Measurements from ENCODE around the gene CFAP119.
A peak's percentile ranks its signal among the peaks of the same experiment; 100 is the strongest.

The CFAP119 gene

GRCh38 chr16:30775392-30776188, 13.7 kb upstream of the CFAP119 start:
- H3K23ac ChIP-seq (ENCODE audit: low read depth, low read length, poor library complexity) = peak overlapping the region; percentile 96
- H3K27me3 ChIP-seq (ENCODE audit: control insufficient read depth in 3 of 3, insufficient read depth in 3 of 3, low read depth in 1 of 3, low read length in 3 of 3) = no peaks in the 10 kb centered on the region
- H3K4ac ChIP-seq (ENCODE audit: low read length) = peak overlapping the region; percentile 70
- H3K4me3 ChIP-seq (ENCODE audit: low read length in 2 of 2) = peak overlapping the region; percentile 78 to 95
- peak overlapping the region; percentile 72 for H2AFZ ChIP-seq (ENCODE audit: low read length)
- H2BK12ac ChIP-seq (ENCODE audit: low read length) = peak overlapping the region; percentile 61
- H4K8ac ChIP-seq (ENCODE audit: low read depth, low read length) = no peak overlapping the region
- H4K91ac ChIP-seq (ENCODE audit: low read depth, low read length, poor library complexity) = no peak overlapping the region
- peak overlapping the region; percentile 94 for H2BK5ac ChIP-seq (ENCODE audit: low read length)
- peak overlapping the region; percentile 82 for H2AK5ac ChIP-seq (ENCODE audit: low read depth, low read length)
- H3K9ac ChIP-seq (ENCODE audit: low read depth, low read length, poor library complexity) = peak overlapping the region; percentile 98
- H3K4me2 ChIP-seq (ENCODE audit: insufficient read depth, low read length, poor library complexity, severe bottlenecking) = peak overlapping the region; percentile 96
- H3K9me3 ChIP-seq (replicated peaks in 1 of 2; ENCODE audit: control insufficient read depth in 2 of 2, insufficient read depth in 1 of 2, low read depth in 1 of 2, low read length in 2 of 2) = no peaks in the 10 kb centered on the region
- peak overlapping the region; percentile 81 for H3K27ac ChIP-seq (replicated peaks; ENCODE audit: low read length)
- peaks cover 12 to 18% of the 10 kb centered on the region in 2 donors for H3K4me1 ChIP-seq (ENCODE audit: control insufficient read depth in 2 of 2, insufficient read depth in 1 of 2, low read depth in 1 of 2, low read length in 2 of 2)
- H3K79me1 ChIP-seq (ENCODE audit: low read depth, low read length) = peaks cover 5% of the 10 kb centered on the region
- WGBS, 2 donors (ENCODE audit: extremely low coverage in 2 of 2, insufficient read length in 2 of 2, insufficient replicate concordance in 1 of 2) = no CpG with 5 or more reads among the region's 81 CpGs
- peak overlapping the region; percentile 47 for H2BK120ac ChIP-seq (ENCODE audit: low read depth, low read length)
- peak overlapping the region; percentile 97 for H3K14ac ChIP-seq (ENCODE audit: low read length)
- H3K36me3 ChIP-seq (replicated peaks in 1 of 2; ENCODE audit: control insufficient read depth in 2 of 2, insufficient read depth in 2 of 2, low read length in 2 of 2) = peaks cover 42 to 75% of the 10 kb centered on the region in 2 donors
- DNase-seq (ENCODE audit: low spot score) = peak; percentile 82
- H2BK15ac ChIP-seq (ENCODE audit: low read length) = peak overlapping the region; percentile 31
- peak overlapping the region; percentile 96 for H3K18ac ChIP-seq (ENCODE audit: low read length)

GRCh38 chr16:30775131-30775391, 13.2 kb upstream of the CFAP119 start:
- Histone ChIP-seq H2BK15ac (ENCODE audit: low read length) (no peak overlapping the region), H2AFZ (ENCODE audit: low read length) (peak overlapping the region; percentile 72), H3K9me3 (replicated peaks in 1 of 2; ENCODE audit: control insufficient read depth in 2 of 2, insufficient read depth in 1 of 2, low read depth in 1 of 2, low read length in 2 of 2) (no peaks in the 10 kb centered on the region), H3K4me2 (ENCODE audit: insufficient read depth, low read length, poor library complexity, severe bottlenecking) (peak overlapping the region; percentile 96), H3K9ac (ENCODE audit: low read depth, low read length, poor library complexity) (peak overlapping the region; percentile 66), H2BK12ac (ENCODE audit: low read length) (no peak overlapping the region), H2BK5ac (ENCODE audit: low read length) (no peak overlapping the region), H3K27ac (replicated peaks; ENCODE audit: low read length) (peak overlapping the region; percentile 19), H4K8ac (ENCODE audit: low read depth, low read length) (no peak overlapping the region), H2AK5ac (ENCODE audit: low read depth, low read length) (no peak overlapping the region), H3K79me1 (ENCODE audit: low read depth, low read length) (peaks cover 5% of the 10 kb centered on the region), H3K36me3 (replicated peaks in 1 of 2; ENCODE audit: control insufficient read depth in 2 of 2, insufficient read depth in 2 of 2, low read length in 2 of 2) (peaks cover 44 to 75% of the 10 kb centered on the region in 2 donors), H4K91ac (ENCODE audit: low read depth, low read length, poor library complexity) (no peak overlapping the region), H3K4me3 (ENCODE audit: low read length in 2 of 2) (peak overlapping the region; percentile 23 to 78), H3K18ac (ENCODE audit: low read length) (no peak overlapping the region), H3K27me3 (ENCODE audit: control insufficient read depth in 3 of 3, insufficient read depth in 3 of 3, low read depth in 1 of 3, low read length in 3 of 3) (no peaks in the 10 kb centered on the region), H3K4ac (ENCODE audit: low read length) (no peak overlapping the region), H2BK120ac (ENCODE audit: low read depth, low read length) (no peak overlapping the region), H3K4me1 (ENCODE audit: control insufficient read depth in 2 of 2, insufficient read depth in 1 of 2, low read depth in 1 of 2, low read length in 2 of 2) (peaks cover 12 to 18% of the 10 kb centered on the region in 2 donors), H3K14ac (ENCODE audit: low read length) (no peak overlapping the region), H3K23ac (ENCODE audit: low read depth, low read length, poor library complexity) (peak overlapping the region; percentile 96)
- WGBS, 2 donors (ENCODE audit: extremely low coverage in 2 of 2, insufficient read length in 2 of 2, insufficient replicate concordance in 1 of 2) = no CpG with 5 or more reads among the region's 15 CpGs
- no peak for DNase-seq (ENCODE audit: low spot score)

GRCh38 chr16:30774367-30775130, 12.7 kb upstream of the CFAP119 start:
- Histone ChIP-seq H4K8ac (ENCODE audit: low read depth, low read length) (no peak overlapping the region), H2AK5ac (ENCODE audit: low read depth, low read length) (no peak overlapping the region), H3K14ac (ENCODE audit: low read length) (no peak overlapping the region), H3K27me3 (ENCODE audit: control insufficient read depth in 3 of 3, insufficient read depth in 3 of 3, low read depth in 1 of 3, low read length in 3 of 3) (no peaks in the 10 kb centered on the region), H2AFZ (ENCODE audit: low read length) (peak overlapping the region; percentile 72), H2BK120ac (ENCODE audit: low read depth, low read length) (no peak overlapping the region), H3K36me3 (replicated peaks in 1 of 2; ENCODE audit: control insufficient read depth in 2 of 2, insufficient read depth in 2 of 2, low read length in 2 of 2) (peaks cover 45 to 75% of the 10 kb centered on the region in 2 donors), H3K4me2 (ENCODE audit: insufficient read depth, low read length, poor library complexity, severe bottlenecking) (peak overlapping the region; percentile 96), H4K91ac (ENCODE audit: low read depth, low read length, poor library complexity) (no peak overlapping the region), H3K23ac (ENCODE audit: low read depth, low read length, poor library complexity) (peak overlapping the region; percentile 96), H2BK15ac (ENCODE audit: low read length) (no peak overlapping the region), H3K9ac (ENCODE audit: low read depth, low read length, poor library complexity) (peak overlapping the region; percentile 66), H3K27ac (replicated peaks; ENCODE audit: low read length) (peak overlapping the region; percentile 19), H3K4ac (ENCODE audit: low read length) (no peak overlapping the region), H3K79me1 (ENCODE audit: low read depth, low read length) (peaks cover 5% of the 10 kb centered on the region), H3K18ac (ENCODE audit: low read length) (no peak overlapping the region), H2BK12ac (ENCODE audit: low read length) (no peak overlapping the region), H3K4me1 (ENCODE audit: control insufficient read depth in 2 of 2, insufficient read depth in 1 of 2, low read depth in 1 of 2, low read length in 2 of 2) (peaks cover 12 to 18% of the 10 kb centered on the region in 2 donors), H3K4me3 (ENCODE audit: low read length in 2 of 2) (peak overlapping the region; percentile 23 to 78), H2BK5ac (ENCODE audit: low read length) (no peak overlapping the region), H3K9me3 (replicated peaks in 1 of 2; ENCODE audit: control insufficient read depth in 2 of 2, insufficient read depth in 1 of 2, low read depth in 1 of 2, low read length in 2 of 2) (no peaks in the 10 kb centered on the region)
- WGBS, 2 donors (ENCODE audit: extremely low coverage in 2 of 2, insufficient read length in 2 of 2, insufficient replicate concordance in 1 of 2) = no CpG with 5 or more reads among the region's 8 CpGs
- no peak for DNase-seq (ENCODE audit: low spot score)

DNA sequence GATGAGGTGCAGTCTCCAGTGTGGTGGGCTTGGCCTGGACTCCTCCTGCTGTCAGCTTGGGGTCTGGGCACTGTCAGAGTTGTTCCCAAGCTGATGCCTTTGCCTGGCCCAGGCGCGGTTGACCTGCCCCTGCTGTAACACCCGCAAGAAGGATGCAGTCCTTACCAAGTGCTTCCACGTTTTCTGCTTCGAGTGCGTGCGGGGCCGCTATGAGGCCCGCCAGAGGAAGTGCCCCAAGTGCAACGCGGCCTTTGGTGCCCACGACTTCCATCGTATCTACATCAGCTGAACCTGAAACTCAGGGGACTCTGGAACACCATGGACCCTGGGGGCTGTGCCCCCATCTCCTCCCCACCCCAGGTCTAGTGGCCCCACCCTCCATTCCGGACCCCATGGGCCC, 12.0 kb upstream of the CFAP119 start:
- Histone ChIP-seq H3K18ac (ENCODE audit: low read length) (no peak overlapping the region), H3K4me2 (ENCODE audit: insufficient read depth, low read length, poor library complexity, severe bottlenecking) (no peak overlapping the region), H3K4me3 (ENCODE audit: low read length in 2 of 2) (no peak overlapping the region), H2AFZ (ENCODE audit: low read length) (no peak overlapping the region), H2BK15ac (ENCODE audit: low read length) (no peak overlapping the region), H3K36me3 (replicated peaks in 1 of 2; ENCODE audit: control insufficient read depth in 2 of 2, insufficient read depth in 2 of 2, low read length in 2 of 2) (peaks cover 52 to 75% of the 10 kb centered on the region in 2 donors), H4K8ac (ENCODE audit: low read depth, low read length) (no peak overlapping the region), H2AK5ac (ENCODE audit: low read depth, low read length) (no peak overlapping the region), H3K23ac (ENCODE audit: low read depth, low read length, poor library complexity) (no peak overlapping the region), H2BK120ac (ENCODE audit: low read depth, low read length) (no peak overlapping the region), H3K4me1 (ENCODE audit: control insufficient read depth in 2 of 2, insufficient read depth in 1 of 2, low read depth in 1 of 2, low read length in 2 of 2) (peaks cover 10 to 16% of the 10 kb centered on the region in 2 donors), H3K27me3 (ENCODE audit: control insufficient read depth in 3 of 3, insufficient read depth in 3 of 3, low read depth in 1 of 3, low read length in 3 of 3) (no peaks in the 10 kb centered on the region), H2BK12ac (ENCODE audit: low read length) (no peak overlapping the region), H2BK5ac (ENCODE audit: low read length) (no peak overlapping the region), H3K27ac (replicated peaks; ENCODE audit: low read length) (no peak overlapping the region), H3K9me3 (replicated peaks in 1 of 2; ENCODE audit: control insufficient read depth in 2 of 2, insufficient read depth in 1 of 2, low read depth in 1 of 2, low read length in 2 of 2) (no peaks in the 10 kb centered on the region), H3K14ac (ENCODE audit: low read length) (no peak overlapping the region), H3K79me1 (ENCODE audit: low read depth, low read length) (peaks cover 7% of the 10 kb centered on the region), H3K9ac (ENCODE audit: low read depth, low read length, poor library complexity) (no peak overlapping the region), H4K91ac (ENCODE audit: low read depth, low read length, poor library complexity) (no peak overlapping the region), H3K4ac (ENCODE audit: low read length) (no peak overlapping the region)
- DNase-seq (ENCODE audit: low spot score) = no peak
- no CpG with 5 or more reads among the region's 14 CpGs for WGBS, 2 donors (ENCODE audit: extremely low coverage in 2 of 2, insufficient read length in 2 of 2, insufficient replicate concordance in 1 of 2)

Data from neuronal stem cell (in vitro differentiated cells).